Endodermal cell (in vitro differentiated cells): ENCODE results near the gene MRPS27. TPM values are rescaled to one million over a fixed set of nuclear protein-coding genes. Genes with fewer than 3 reads are reported as not detected.

Source experiments
- DNase-seq: peaks from one replicate; pipeline ENCODE4 v3.0.0-alpha.2; 2017
- H3K27ac ChIP-seq: 2 replicates; pipeline ENCODE4 v1.5.1; 2013; ENCODE audit warnings: mild to moderate bottlenecking, low read depth, low read length, moderate library complexity
- H3K27me3 ChIP-seq: 2 replicates; pipeline ENCODE4 v1.6.1; 2013; ENCODE audit warnings: mild to moderate bottlenecking, low read length, moderate library complexity; ENCODE audit not compliant: insufficient read depth, control insufficient read depth, poor library complexity, severe bottlenecking
- H3K36me3 ChIP-seq: 2 replicates; pipeline ENCODE4 v1.7.0; 2013; ENCODE audit warnings: mild to moderate bottlenecking, low read length, moderate library complexity; ENCODE audit not compliant: control insufficient read depth, insufficient read depth
- H3K4me1 ChIP-seq: one replicate; pipeline ENCODE4 v1.7.0; 2013; ENCODE audit warnings: low read length; ENCODE audit not compliant: control insufficient read depth, insufficient read depth
- H3K4me3 ChIP-seq: 2 replicates; pipeline ENCODE4 v1.5.1; 2013; ENCODE audit warnings: mild to moderate bottlenecking, low read length, moderate library complexity
- H3K9ac ChIP-seq: 2 replicates; pipeline ENCODE4 v1.6.1; 2013; ENCODE audit warnings: mild to moderate bottlenecking, low read length, moderate library complexity; ENCODE audit not compliant: poor library complexity, severe bottlenecking; ENCODE audit errors: extremely low read depth
- H3K9me3 ChIP-seq: 2 replicates; pipeline ENCODE4 v1.6.1; 2013; ENCODE audit warnings: mild to moderate bottlenecking, low read length, moderate library complexity; ENCODE audit not compliant: control insufficient read depth
- H3K27ac Mint-ChIP-seq: 2 replicates; pipeline ENCODE4 v1.8.0; 2020; ENCODE audit warnings: mixed read lengths
- H3K27me3 Mint-ChIP-seq: 2 replicates; pipeline ENCODE4 v1.8.0; 2021; ENCODE audit warnings: mild to moderate bottlenecking, mixed read lengths; ENCODE audit not compliant: insufficient read depth
- H3K36me3 Mint-ChIP-seq: 2 replicates; pipeline ENCODE4 v1.8.0; 2020; ENCODE audit warnings: low read depth, mixed read lengths
- H3K4me1 Mint-ChIP-seq: 2 replicates; pipeline ENCODE4 v1.8.0; 2020; ENCODE audit warnings: mixed read lengths
- H3K4me3 Mint-ChIP-seq: 2 replicates; pipeline ENCODE4 v1.8.0; 2020; ENCODE audit warnings: mild to moderate bottlenecking, moderate library complexity, mixed read lengths
- H3K9me3 Mint-ChIP-seq: 2 replicates; pipeline ENCODE4 v1.8.0; 2020; ENCODE audit warnings: mild to moderate bottlenecking, mixed read lengths
- WGBS, 2 experiments: methylation state at CpG; one replicate each; pipeline versions ENCODE4 v1.1.5 to v1.1.7; 2013; ENCODE audit warnings: missing lambda C conversion rate in 2 of 2, mixed read lengths in 1 of 2; ENCODE audit not compliant: insufficient coverage in 1 of 2, insufficient read length in 1 of 2; 5-methylcytosine and 5-hydroxymethylcytosine counted together
- total RNA-seq, 2 donors: library from RNA; stranded (reverse); fragmentation: NEBNext Ultra II Directional in 1 of 2; extraction: Animal tissue kit (Norgen Biotek cat#: 25700) in 1 of 2; gene quantifications; 2 replicates in 1 of 2; 3 replicates in 1 of 2; pipeline ENCODE4 v1.2.1, GENCODE V29; 2021
- TF ChIP-seq, protein P1 (sequence below): fragments of 200-600 bp; sonication (generic); conservative IDR thresholded peaks from 2 replicates; pipeline ENCODE4 v1.5.0; 2021; ENCODE audit warnings: antibody characterized with exemption, mild to moderate bottlenecking

The MRPS27 gene
- total RNA-seq, 2 donors from 2014 or later = 55.2 to 80.8 TPM

DNA sequence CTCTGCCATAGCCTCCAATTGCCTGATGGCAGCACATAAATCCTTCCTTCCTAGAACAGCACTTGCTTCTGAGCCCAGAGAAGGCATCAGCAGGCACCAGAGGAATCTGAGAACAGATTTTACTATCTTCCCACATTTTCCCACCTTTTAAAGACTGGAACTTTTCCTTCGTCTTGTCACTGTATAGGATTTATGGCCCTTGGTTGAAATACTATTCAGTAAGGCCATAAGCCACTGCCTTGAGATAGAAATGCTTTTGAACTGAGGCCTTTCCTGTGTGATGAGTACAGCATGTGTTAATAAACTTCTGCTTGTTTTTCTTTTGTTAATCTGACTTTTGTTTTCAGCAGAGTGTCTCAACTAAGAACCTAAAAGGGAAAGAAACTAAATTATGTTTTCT is 84.3 kb downstream of the MRPS27 start:
- TF ChIP-seq, protein P1, sequence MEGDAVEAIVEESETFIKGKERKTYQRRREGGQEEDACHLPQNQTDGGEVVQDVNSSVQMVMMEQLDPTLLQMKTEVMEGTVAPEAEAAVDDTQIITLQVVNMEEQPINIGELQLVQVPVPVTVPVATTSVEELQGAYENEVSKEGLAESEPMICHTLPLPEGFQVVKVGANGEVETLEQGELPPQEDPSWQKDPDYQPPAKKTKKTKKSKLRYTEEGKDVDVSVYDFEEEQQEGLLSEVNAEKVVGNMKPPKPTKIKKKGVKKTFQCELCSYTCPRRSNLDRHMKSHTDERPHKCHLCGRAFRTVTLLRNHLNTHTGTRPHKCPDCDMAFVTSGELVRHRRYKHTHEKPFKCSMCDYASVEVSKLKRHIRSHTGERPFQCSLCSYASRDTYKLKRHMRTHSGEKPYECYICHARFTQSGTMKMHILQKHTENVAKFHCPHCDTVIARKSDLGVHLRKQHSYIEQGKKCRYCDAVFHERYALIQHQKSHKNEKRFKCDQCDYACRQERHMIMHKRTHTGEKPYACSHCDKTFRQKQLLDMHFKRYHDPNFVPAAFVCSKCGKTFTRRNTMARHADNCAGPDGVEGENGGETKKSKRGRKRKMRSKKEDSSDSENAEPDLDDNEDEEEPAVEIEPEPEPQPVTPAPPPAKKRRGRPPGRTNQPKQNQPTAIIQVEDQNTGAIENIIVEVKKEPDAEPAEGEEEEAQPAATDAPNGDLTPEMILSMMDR = no peak
- no peaks in the 10 kb centered on the region for H3K9me3 ChIP-seq
- Mint-ChIP-seq H3K27ac (peak overlapping the region; percentile 57), H3K36me3 (peaks cover 14% of the 10 kb centered on the region), H3K27me3 (no peaks in the 10 kb centered on the region), H3K4me1 (peaks cover 18% of the 10 kb centered on the region), H3K4me3 (no peak overlapping the region), H3K9me3 (no peaks in the 10 kb centered on the region)
- no peak overlapping the region for H3K9ac ChIP-seq
- H3K4me3 ChIP-seq = no peak overlapping the region
- WGBS, 2 experiments = 93% methylated on average over 1 of the region's 1 CpG; no CpG with 5 or more reads in 1 of the 2 experiments
- no peaks in the 10 kb centered on the region for H3K27me3 ChIP-seq
- peaks cover 44% of the 10 kb centered on the region for H3K36me3 ChIP-seq
- no peaks in the 10 kb centered on the region for H3K4me1 ChIP-seq
- no peak for DNase-seq
- no peak overlapping the region for H3K27ac ChIP-seq

DNA sequence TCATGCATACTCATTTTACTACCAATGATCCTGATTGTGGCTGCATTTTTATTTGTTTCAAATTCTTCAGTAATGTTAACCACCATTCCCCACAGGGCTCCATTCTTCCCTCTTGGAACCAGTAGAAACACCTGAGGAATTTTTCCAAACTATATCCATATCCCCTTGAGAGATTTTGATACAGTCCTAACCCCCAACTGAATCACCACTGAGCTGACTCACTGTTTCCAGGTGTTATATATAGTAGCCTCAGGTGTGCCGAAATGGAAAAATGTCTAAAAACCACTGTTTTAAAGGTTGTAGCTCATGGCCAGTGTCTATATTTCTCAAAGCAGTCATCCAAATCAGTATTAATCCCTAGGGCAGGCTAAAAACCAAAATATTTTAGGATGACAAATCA is 85.2 kb downstream of the MRPS27 start:
- Histone ChIP-seq H3K9me3 (no peaks in the 10 kb centered on the region), H3K4me1 (no peaks in the 10 kb centered on the region), H3K27me3 (no peaks in the 10 kb centered on the region), H3K9ac (no peak overlapping the region), H3K27ac (peak overlapping the region; percentile 22), H3K36me3 (peaks cover 50% of the 10 kb centered on the region), H3K4me3 (no peak overlapping the region)
- 96 to 100% methylated on average over 1 of the region's 1 CpG for WGBS, 2 experiments
- Mint-ChIP-seq H3K4me3 (no peak overlapping the region), H3K27me3 (no peaks in the 10 kb centered on the region), H3K27ac (peak overlapping the region; percentile 18), H3K4me1 (peaks cover 18% of the 10 kb centered on the region), H3K9me3 (no peaks in the 10 kb centered on the region), H3K36me3 (peaks cover 14% of the 10 kb centered on the region)
- no peak for DNase-seq
- TF ChIP-seq, protein P1 = no peak

DNA sequence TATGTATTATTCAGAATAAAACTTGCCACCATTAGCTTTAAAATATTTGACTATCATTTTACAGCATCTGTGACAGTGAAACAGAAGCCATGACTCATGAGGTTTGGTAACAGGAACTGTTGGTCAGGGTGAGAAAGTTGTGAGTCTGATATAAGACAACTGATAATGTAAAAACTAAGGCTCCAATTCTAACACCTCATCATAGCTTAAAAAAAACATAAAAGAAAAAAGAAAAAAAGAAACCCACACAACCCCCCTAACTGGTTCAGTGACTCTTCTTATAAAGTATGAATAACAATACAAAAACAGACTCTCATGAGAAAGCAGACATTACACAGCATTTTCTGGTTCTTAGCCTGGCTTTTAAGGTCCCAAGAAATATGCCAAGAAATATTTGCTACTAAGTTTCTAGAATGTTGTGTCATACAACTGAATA is 85.8 kb downstream of the MRPS27 start:
- Histone ChIP-seq H3K9me3 (no peaks in the 10 kb centered on the region), H3K36me3 (peaks cover 50% of the 10 kb centered on the region), H3K4me3 (no peak overlapping the region), H3K27ac (peak overlapping the region; percentile 22), H3K27me3 (no peaks in the 10 kb centered on the region), H3K4me1 (no peaks in the 10 kb centered on the region), H3K9ac (no peak overlapping the region)
- H3K4me3 Mint-ChIP-seq = no peak overlapping the region
- peaks cover 16% of the 10 kb centered on the region for H3K4me1 Mint-ChIP-seq
- H3K36me3 Mint-ChIP-seq = peaks cover 14% of the 10 kb centered on the region
- DNase-seq = no peak
- TF ChIP-seq, protein P1 = no peak
- no peaks in the 10 kb centered on the region for H3K27me3 Mint-ChIP-seq
- H3K27ac Mint-ChIP-seq = no peak overlapping the region
- H3K9me3 Mint-ChIP-seq = no peaks in the 10 kb centered on the region
